SK-N-MC (cell line): ENCODE results near the gene SNX25.

Experiments used
- EZH2 ChIP-seq: fragments of 200-600 bp; sonication (generic); IDR thresholded peaks from one replicate; pipeline ENCODE4 v1.6.1; 2017; ENCODE audit warnings: antibody characterized with exemption
- FOXP2 ChIP-seq: optimal IDR thresholded peaks from 2 replicates; pipeline ENCODE3; 2011; ENCODE audit warnings: mild to moderate bottlenecking, moderate library complexity; ENCODE audit not compliant: insufficient read depth; ENCODE audit errors: extremely low read length, control extremely low read depth
- POLR2AphosphoS5 ChIP-seq: IDR thresholded peaks from 2 replicates; pipeline ENCODE4 v1.6.1; 2012; ENCODE audit warnings: mild to moderate bottlenecking, low read depth, low read length, borderline replicate concordance

DNA sequence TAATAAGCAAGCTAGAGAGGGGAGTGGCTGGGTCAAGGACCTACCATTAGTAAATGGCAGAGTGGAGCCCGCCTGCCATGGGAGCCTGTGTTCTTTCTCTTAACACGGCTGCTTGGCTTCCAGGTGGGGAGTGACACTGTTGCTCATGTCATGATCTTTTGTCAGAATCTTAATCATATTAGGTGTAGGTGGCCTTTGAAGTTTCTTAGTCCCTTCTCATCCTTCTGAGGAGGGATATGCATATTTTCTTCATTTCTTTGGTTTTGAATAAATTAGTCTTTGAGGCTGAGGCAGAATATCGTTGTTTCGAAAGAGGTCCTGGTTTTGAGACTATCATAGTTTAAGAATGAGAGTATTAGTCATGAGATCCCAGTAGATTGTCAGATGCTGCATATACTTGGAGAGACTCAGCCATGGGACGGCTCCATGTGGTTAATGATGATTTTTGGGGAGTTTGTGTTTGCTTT is 28.9 kb downstream of the SNX25 start:
- TF ChIP-seq EZH2 (no peak), POLR2AphosphoS5 (no peak), FOXP2 (no peak)
